Heart left ventricle (tissue), 13 donors: ENCODE measurements around the gene LRP1B.

Experiments
- POLR2A ChIP-seq, 2 donors: fragments of 450-650 bp; IDR thresholded peaks; one replicate each; pipeline ENCODE4 v1.6.1; 2017; ENCODE audit warnings: antibody characterized with exemption in 2 of 2, mild to moderate bottlenecking in 2 of 2, moderate library complexity in 2 of 2
- TF ChIP-seq, protein P1 (sequence below), 12 donors: fragments of 200-600 bp; sonication (generic) in 4 of 12; IDR thresholded peaks; one replicate each; pipeline versions ENCODE4 v1.5.0 to v1.8.0; 2018 to 2022; ENCODE audit warnings: antibody characterized with exemption in 12 of 12, mild to moderate bottlenecking in 5 of 12
- donor health status: ischemic (EF 13 %, LVEDD 7.1; RV severe dilation, severe dysfunction).
- donor health status: DM: no; HTN: yes; CAD: no.
- donor health status: DM: no; HTN: no; CAD: no.
- donor health status: ischemic (EF 25% LVEDD 6.9; RV normal size, moderate dysfunction).
- donor health status: ischemic (EF 25% LVEDD 5.7; RV mildly dilated, moderate dysfunction).
- donor health status: ischemic (EF 35%, LVEDD 5.7; RV mildly dilated, moderate dysfunction).
- donor health status: nonischemic (EF 11% LVEDD 7.7; RV severe dilation, severe dysfunction).
- donor health status: DM: yes; HTN: yes; CAD: no.
- donor health status: PGD.
- donor health status: ischemic (EF 29% LVEDD 5.4; RV normal size, mild dysfunction).
- donor health status: nonischemic (EF 23%, LVEDD 6.1; RV moderate dilation, normal function).

- TF ChIP-seq POLR2A (IDR thresholded peaks at IDR 0.05) = no peak
- TF ChIP-seq, protein P1, sequence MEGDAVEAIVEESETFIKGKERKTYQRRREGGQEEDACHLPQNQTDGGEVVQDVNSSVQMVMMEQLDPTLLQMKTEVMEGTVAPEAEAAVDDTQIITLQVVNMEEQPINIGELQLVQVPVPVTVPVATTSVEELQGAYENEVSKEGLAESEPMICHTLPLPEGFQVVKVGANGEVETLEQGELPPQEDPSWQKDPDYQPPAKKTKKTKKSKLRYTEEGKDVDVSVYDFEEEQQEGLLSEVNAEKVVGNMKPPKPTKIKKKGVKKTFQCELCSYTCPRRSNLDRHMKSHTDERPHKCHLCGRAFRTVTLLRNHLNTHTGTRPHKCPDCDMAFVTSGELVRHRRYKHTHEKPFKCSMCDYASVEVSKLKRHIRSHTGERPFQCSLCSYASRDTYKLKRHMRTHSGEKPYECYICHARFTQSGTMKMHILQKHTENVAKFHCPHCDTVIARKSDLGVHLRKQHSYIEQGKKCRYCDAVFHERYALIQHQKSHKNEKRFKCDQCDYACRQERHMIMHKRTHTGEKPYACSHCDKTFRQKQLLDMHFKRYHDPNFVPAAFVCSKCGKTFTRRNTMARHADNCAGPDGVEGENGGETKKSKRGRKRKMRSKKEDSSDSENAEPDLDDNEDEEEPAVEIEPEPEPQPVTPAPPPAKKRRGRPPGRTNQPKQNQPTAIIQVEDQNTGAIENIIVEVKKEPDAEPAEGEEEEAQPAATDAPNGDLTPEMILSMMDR (IDR thresholded peaks at IDR 0.05) = no peak
Measured at GRCh38 chr2:141959941-141960340, 170.9 kb downstream of the LRP1B start.
